Hematopoietic multipotent progenitor cell treated with erythropoietin and hydrocortisone succinate and interleukin-3 and kit ligand, for 17 days (in vitro differentiated cells): ENCODE measurements around the gene LMBR1L.
"Not testable (repeated sequence)": the region's sequence is repeated elsewhere in the genome, so short reads cannot be mapped to it uniquely, and the experiment has no call there.

Source experiments
- DNase-seq: peaks from one replicate; pipeline ENCODE4 v3.0.0-alpha.2; 2015; ENCODE audit warnings: low spot score

The LMBR1L gene

GRCh38 chr12:49088150-49088931 lies 22.3 kb downstream of the LMBR1L start:
- DNase-seq, result peak; percentile 95

GRCh38 chr12:49086116-49086515 lies 24.5 kb downstream of the LMBR1L start:
- no peak for DNase-seq

DNA sequence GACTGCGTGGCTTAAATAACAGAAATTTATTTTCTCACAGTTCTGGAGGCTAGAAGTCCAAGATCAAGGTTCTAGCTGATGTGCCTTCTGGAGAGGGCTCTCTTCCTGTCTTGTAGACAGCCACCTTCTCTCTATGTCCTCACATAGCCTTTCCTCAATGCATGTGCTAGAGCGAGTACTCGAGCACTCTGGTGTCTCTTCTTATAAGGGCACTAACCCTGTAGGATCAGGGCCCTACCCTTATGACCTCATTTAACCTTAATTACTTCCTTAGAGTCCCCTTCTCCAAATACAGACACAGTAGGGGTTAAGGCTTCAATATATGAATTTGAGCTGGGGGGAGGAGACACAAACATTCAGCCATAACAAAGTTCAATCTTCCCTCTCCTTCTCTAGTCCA lies 26.2 kb downstream of the LMBR1L start:
- no peak for DNase-seq

- DNase-seq, result no peak
Measured at GRCh38 chr12:49079793-49080192, 30.9 kb downstream of the LMBR1L start.

- DNase-seq, result no peak
Measured at GRCh38 chr12:49070971-49071370, 39.7 kb downstream of the LMBR1L start.

- peak; percentile 98 for DNase-seq
Measured at GRCh38 chr12:49069507-49070346, 40.9 kb downstream of the LMBR1L start, which contains the start of gene RHEBL1. TSS of gene RHEBL1 (minus strand) at chr12:49069979. CDS start at chr12:49069785, 194 bp downstream.

DNA sequence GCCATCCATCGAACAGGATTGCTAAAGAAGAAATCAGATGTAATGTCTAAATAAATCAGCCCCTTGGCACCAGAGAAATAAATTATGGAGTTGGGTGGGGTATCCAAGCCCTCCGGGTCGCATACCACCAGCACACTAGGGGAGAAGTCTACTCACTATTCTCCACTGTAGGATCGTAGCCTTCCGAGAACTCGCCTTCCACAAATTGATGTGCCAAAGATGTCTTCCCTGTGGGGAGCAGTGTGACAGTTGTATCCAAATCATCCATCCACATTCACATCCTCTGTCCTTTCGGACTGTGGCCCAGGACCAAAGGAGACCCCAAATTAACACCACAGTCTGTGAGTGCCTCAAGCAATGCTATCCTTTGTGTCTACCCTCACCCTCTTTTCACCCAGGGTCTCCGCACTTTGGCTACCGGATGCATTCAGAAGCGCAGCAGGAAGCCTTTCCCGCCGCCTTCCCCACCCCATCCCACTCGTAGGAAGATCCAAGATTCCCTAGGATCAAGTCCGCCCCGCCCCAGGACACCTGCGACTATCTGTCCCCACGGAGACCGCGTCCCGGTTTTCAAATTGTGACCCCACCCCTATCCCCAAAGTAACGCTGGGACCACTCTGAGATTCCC lies 41.7 kb downstream of the LMBR1L start:
- no peak for DNase-seq

- no peak for DNase-seq
Measured at GRCh38 chr12:49066120-49066519, 44.5 kb downstream of the LMBR1L start.

- DNase-seq, result no peak
Measured at GRCh38 chr12:49064767-49065152, 45.9 kb downstream of the LMBR1L start.

DNA sequence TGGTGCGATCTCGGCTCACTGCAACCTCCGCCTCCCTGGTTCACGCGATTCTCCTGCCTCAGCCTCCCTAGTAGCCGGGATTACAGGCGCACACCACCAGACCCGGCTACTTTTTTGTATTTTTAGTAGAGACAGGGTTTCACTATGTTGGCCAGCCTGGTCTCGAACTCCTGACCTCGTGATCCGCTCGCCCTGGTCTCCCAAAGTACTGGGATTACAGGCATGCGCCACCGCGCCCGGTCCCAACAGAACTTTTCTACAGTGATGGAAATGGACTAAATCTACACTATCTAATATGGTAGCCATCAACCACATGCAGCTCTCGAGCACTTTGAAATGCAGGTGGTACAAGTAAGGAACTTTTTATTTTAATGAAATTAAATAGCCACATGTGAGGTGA lies 48.7 kb downstream of the LMBR1L start:
- not testable (repeated sequence) for DNase-seq

DNA sequence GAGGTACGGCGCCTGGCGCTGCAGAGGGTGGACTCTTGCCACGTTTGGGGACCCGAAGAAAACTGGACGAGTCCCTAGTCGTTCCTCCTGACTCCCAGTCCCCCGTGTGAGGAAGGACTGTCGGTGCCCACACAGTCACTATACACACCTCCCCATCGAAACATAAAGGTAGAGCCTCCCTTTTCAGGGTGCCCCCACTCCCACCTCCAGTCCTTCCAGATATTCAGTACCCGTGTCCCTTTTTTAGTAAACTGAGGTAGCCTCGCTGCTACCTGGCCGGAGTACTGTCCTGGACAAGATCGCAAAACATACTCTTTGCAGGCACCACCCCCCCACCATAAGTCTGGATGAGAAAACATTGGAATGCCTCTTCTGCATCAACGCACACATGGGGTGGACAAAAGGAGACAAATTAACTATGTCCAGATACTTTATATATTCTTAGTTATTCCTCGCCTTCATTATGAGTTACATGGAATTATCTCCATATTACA lies 49.4 kb downstream of the LMBR1L start:
- DNase-seq, result no peak

GRCh38 chr12:49060237-49061156 lies 50.1 kb downstream of the LMBR1L start, which contains the start of gene KMT2D:
TSS of gene KMT2D (minus strand) at chr12:49060794. CDS start at chr12:49055324, 5,470 bp downstream.
- peak; percentile 94 for DNase-seq

DNA sequence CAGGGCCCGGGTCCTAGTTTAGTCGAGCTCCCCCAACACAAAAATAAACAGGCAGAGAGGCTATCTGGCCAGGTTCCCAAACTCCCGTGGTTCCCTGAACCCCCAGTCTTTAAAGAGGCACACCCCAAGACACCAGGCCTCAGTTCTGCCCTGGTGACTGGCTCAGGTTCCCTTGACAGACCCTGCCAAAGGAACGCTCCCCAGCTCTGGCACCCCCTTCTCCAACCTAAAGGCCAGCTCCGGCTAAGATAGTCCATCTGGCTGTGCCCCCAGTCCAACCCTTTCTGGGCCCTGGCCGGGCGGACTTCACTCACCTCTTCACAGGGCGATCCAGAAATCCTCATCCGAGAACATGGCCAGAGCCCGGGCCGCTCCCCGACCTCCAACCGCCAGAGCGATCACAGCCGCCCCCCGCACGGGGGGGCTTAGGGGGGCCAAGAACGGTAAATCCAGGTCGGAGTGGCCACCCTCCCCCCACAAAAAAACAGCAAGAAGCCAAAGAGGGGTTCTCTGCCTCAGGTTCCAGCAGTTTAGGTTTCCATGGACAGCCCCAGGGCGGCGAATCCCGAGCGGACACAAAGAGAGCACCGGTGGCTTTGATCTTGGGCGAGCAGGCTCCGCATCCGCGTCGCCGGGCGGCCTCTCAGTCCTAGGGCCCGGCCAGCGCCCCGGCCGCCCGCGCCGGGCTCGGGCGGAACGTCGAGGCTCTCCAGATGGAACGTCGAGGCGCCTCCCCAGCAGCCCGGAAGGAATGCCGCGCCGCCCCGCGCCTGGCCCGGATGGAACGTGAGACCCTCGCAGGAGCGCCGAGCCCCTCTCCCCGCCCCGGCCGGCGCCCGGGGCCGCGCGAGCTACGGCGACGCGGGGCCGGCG lies 51.1 kb downstream of the LMBR1L start:
- DNase-seq, result peak; percentile 80

DNA sequence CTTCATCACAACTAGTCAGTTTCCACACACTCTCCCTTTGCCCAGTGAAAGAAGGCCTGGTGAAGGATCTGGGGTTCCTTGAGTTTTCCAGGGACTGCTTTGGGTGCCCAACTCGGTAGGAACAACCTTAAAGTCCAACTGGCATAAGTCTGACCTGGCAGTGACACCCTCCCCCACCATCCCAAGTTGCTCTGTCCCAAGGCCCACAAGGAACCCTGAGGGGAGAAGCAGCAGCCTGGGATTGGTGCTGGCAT lies 51.7 kb downstream of the LMBR1L start:
- no peak for DNase-seq

DNA sequence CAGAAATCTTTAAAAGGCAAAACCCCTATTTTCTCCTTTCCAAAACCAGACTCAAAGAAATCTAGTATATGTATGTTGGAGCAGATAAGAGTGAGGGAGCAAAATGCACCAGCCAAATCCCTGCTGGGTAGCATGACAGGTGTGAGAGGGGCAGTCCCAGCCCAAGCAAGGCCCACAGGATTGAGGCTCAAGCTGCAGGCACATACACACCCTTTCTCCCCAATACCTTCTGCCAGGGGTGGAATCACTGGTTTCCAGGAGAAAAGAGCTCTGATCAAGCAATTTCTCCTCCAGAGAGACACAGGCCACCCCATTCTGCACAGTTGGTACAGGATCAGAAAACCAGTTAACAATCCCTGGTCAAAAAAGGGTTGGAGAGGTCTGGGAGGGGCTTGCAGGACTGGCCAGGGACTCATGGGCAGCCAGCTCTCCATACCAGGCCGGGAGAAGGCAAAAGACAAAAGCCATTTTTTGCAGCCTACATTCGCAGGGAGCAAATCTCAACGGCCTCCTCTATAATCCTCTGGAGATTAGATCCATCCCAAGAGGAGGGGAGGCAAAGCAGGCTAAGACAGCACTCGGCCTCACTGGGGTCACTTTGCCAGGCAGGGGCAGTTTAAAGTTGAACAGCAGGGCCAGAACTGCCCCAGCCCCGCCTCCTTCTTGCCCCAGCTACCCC lies 52.1 kb downstream of the LMBR1L start:
- DNase-seq, result peak; percentile 36

DNA sequence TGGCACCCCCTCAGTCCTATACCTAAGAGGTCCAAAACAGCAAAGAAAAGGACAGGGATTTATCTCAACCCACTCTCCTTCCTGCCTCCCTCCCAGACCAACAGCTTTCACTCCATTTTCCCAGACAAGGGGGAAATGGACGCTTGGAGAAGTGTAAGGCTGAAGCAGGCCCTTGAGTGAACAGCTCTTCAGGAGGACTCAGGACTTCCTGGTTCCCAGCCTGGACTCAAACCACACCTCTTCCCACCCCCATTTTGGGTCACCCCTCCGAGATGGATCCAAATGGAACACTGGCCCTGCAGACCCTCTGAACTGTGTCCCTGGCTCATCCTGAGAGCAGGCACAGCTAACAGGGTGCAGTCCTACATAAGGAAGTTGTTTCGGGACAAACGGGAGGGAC lies 52.8 kb downstream of the LMBR1L start:
- peak; percentile 29 for DNase-seq

GRCh38 chr12:49055978-49056754 lies 54.5 kb downstream of the LMBR1L start:
- peak; percentile 73 for DNase-seq

GRCh38 chr12:49055092-49055491 lies 55.6 kb downstream of the LMBR1L start:
- no peak for DNase-seq

GRCh38 chr12:49054524-49054923 lies 56.1 kb downstream of the LMBR1L start:
- DNase-seq, result no peak
